ENCODE data around the gene LRGUK. TPM values are rescaled to one million over a fixed set of nuclear protein-coding genes. Genes with fewer than 3 reads are reported as not detected.

Gene LRGUK
- total and polyA plus RNA-seq, 2 of the 4 experiments (the other 2 are of a cell fraction): 0.07 TPM; not detected in 1

- Histone ChIP-seq H2AFZ (replicated peaks; ENCODE audit: low read length, poor library complexity) (no peak overlapping the region), H3K4me2 (ENCODE audit: low read depth, low read length) (no peak overlapping the region), H2AK9ac (replicated peaks; ENCODE audit: low read depth, low read length, poor library complexity) (no peak overlapping the region), H3K4me1 (ENCODE audit: control insufficient read depth, insufficient read depth, low read length) (0 out of 2 replicates have a peak, but pooled peaks cover 2% of the 10 kb centered on the region), H3K56ac (ENCODE audit: extremely low read depth, insufficient read depth, low read length) (no peak overlapping the region), H3K9me3 (ENCODE audit: control insufficient read depth, insufficient read depth, low read length) (no peaks in the 10 kb centered on the region), H2AK5ac (ENCODE audit: low read depth, low read length) (no peak overlapping the region), H3K18ac (ENCODE audit: low read depth, low read length) (no peak overlapping the region), H3K4me3 (ENCODE audit: insufficient read depth, low read depth, low read length) (no peak overlapping the region), H3K14ac (replicated peaks; ENCODE audit: low read depth, low read length) (no peak overlapping the region), H2BK20ac (ENCODE audit: low read depth, low read length) (no peak overlapping the region), H3K23ac (ENCODE audit: low read depth, low read length) (no peak overlapping the region), H3K9me1 (ENCODE audit: insufficient read depth, low read length) (peaks cover 3% of the 10 kb centered on the region; the same call in 1 of the 2 replicates), H3K9ac (ENCODE audit: low read depth, low read length) (no peak overlapping the region), H2BK15ac (ENCODE audit: low read depth, low read length) (no peak overlapping the region), H3K4ac (ENCODE audit: low read depth, low read length) (no peak overlapping the region), H3K27ac (ENCODE audit: insufficient read depth, low read length) (no peak overlapping the region), H4K20me1 (ENCODE audit: insufficient read depth, low read length) (no peaks in the 10 kb centered on the region), H4K91ac (ENCODE audit: insufficient read depth, low read depth, low read length) (no peak overlapping the region), H2BK5ac (ENCODE audit: low read depth, low read length, poor library complexity, severe bottlenecking) (no peak overlapping the region), H4K8ac (ENCODE audit: low read depth in 2 of 2, low read length in 2 of 2) (no peak overlapping the region), H2BK120ac (ENCODE audit: low read depth, low read length) (no peak overlapping the region), H3K27me3 (ENCODE audit: control insufficient read depth, insufficient read depth, low read length) (no peaks in the 10 kb centered on the region), H4K5ac (ENCODE audit: low read depth, low read length) (no peak overlapping the region), H3K79me1 (ENCODE audit: low read depth in 1 of 2, low read length in 2 of 2) (peaks cover 17 to 20% of the 10 kb centered on the region in 2 experiments; a peak in 3 of 4 replicates), H3K36me3 (ENCODE audit: control insufficient read depth, insufficient read depth, low read length) (no peaks in the 10 kb centered on the region)
- in situ Hi-C loops (cut with MboI; ENCODE audit: low sequenced_read_pairs) (no loop called here), dilution Hi-C loops (cut with HindIII; ENCODE audit: low sequenced_read_pairs, unreplicated experiment) (no loop called here), intact Hi-C loops (cut with micrococcal nuclease) (no loop called here)
- no CpG with 5 or more reads among the region's 1 CpG for WGBS, 2 experiments (ENCODE audit: extremely low coverage in 2 of 2, insufficient read length in 1 of 2)
- no TSS peak for BruUV-seq (replicated peaks)
- ChIA-PET CTCF (interaction anchor here (0.7 kb wide), 1 partner anchor 50 kb away, joined by 3 read pairs; no protein-coding TSS in a partner anchor), POLR2A (ENCODE audit: unreplicated experiment) (no interaction called here)
- ATAC-seq (ENCODE audit: low read depth) (no peak), DNase-seq (no peak)
- no peak for TF ChIP-seq RCOR1 (IDR thresholded peaks at IDR 0.05; ENCODE audit: insufficient replicate concordance, low read length)
These were observed 186.4 kb downstream of the LRGUK start for GRCh38 chr7:134313543-134313942.

Other genes with a start within 250 kb of the LRGUK start
- gene SLC35B4, start 189.6 kb downstream of the LRGUK start, total RNA-seq (2012; rRNA removed): 15.6 and 19.7 TPM in 2 replicates
- 9.9 and 10.0 TPM in 2 replicates for gene SLC35B4, start 189.6 kb downstream of the LRGUK start, polyA plus RNA-seq (2012; rRNA removed)